GM12892 (cell line): ENCODE measurements around the gene ADGRE1.

Experiments used
- POLR2A ChIP-seq: IDR thresholded peaks from 2 replicates; pipeline ENCODE4 v1.6.1; 2011; ENCODE audit warnings: low read depth, low read length, control low read depth
- POLR2AphosphoS5 ChIP-seq: IDR thresholded peaks from 2 replicates; pipeline ENCODE4 v1.6.1; 2011; ENCODE audit warnings: low read depth, low read length, control low read depth
- TAF1 ChIP-seq: IDR thresholded peaks from 2 replicates; pipeline ENCODE4 v1.6.1; 2011; ENCODE audit warnings: low read depth, mild to moderate bottlenecking, control low read depth, low read length, borderline replicate concordance

GRCh38 chr19:6868351-6868750 is 19.0 kb upstream of the ADGRE1 start:
- TF ChIP-seq POLR2AphosphoS5 (no peak), POLR2A (no peak), TAF1 (no peak)
